HG03064 (cell line): ENCODE measurements around the gene NEU2.
"Not testable (repeated sequence)": the region's sequence is repeated elsewhere in the genome, so short reads cannot be mapped to it uniquely, and the experiment has no call there.

Experiments
- ATAC-seq: cut with Tn5 transposase; IDR thresholded peaks from one replicate; pipeline ENCODE4 v1.9.1; 2021; ENCODE audit warnings: low read depth; ENCODE audit not compliant: unreplicated experiment

Gene NEU2

DNA sequence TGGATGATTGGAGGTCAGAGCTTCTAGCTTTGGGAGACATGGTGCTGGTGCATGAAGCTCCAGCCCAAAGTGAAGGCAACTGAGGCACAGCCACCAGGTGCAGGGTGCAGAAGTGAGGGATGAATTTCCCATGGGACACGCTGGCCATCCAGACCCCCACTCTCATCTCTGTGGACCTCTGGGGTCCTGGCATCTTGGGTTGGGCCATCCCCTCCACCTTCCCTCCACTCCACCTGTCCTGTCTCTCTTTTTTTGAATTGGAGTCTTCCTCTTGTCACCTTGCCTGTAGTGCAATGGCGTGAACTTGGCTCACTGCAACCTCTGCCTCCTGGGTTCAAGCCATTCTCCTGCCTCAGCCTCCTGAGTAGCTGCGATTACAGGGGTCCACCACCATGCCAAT lies 22.8 kb upstream of the NEU2 start:
- no peak for ATAC-seq

DNA sequence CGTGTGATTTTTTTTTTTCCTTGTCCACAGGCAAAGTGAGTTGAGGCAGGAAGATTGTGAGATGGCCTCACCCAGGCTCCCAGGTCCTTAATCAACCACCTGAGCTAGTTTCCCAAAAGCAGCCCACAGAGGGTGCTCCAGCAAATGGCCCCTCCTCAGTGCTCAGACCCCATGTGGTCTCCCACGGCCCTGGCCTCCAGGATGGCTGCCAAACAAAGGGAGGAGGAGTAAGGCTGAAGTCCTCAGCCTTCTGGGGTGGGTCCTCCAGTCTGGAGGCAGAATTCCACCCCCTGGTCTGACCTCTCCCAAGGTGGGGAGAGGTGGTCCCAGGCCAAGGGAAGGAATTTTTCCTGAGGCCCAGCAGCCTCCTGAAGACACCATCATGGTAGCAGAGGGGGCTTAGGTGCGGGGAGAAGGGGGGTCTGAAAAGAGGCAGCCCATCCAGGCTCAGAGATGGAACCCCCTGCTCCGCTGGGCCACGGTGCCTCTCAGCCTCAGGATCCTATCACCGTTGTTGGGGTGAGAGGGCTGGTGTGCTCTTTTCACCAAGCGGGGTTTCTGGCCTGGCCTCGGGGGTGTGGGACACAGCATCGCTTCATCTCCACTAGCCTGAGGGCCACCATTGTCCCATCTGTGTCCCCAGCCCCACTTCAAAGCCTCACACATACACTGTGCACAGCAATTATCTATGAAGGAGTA lies 21.8 kb upstream of the NEU2 start:
- no peak for ATAC-seq

DNA sequence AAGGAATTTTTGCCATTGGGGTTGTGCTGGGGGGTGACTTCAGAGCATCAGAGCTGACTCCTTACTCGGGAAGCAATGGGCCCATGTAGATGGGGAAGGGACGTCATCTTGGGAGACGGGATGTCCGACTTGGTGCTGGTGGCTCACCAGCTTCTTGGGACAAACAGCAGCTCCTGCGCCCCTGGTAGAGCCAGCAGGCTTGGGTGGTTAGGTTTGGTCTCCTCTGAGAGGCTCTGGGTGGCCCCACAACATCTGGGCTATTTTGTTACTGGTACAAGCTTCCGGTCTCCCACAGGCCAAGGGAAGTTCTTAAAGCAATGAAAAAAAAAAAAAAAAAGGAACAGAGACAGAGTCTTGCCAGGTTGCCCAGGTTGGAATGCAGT lies 21.2 kb upstream of the NEU2 start:
- no peak for ATAC-seq

DNA sequence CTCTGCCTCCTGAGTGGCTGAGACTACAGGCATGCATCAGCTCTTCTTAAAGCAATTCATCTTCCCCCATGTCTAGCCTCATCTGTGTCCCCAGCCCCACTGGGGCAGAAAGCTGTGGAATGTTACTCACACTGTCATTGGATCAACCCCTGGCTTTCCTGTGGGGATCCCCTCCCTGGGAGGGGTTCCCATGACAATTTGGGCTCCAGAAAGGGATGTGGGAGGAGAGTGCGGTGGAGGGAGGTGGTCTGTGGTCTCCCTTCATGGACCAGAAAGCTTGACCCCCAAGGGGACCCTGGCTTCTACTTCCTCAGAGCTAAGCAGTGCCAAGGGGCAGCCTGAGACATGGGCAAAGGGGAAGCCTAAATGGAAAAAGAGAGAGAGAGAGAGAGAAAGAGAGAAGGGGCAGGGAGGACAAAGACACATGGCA lies 20.8 kb upstream of the NEU2 start:
- no peak for ATAC-seq

DNA sequence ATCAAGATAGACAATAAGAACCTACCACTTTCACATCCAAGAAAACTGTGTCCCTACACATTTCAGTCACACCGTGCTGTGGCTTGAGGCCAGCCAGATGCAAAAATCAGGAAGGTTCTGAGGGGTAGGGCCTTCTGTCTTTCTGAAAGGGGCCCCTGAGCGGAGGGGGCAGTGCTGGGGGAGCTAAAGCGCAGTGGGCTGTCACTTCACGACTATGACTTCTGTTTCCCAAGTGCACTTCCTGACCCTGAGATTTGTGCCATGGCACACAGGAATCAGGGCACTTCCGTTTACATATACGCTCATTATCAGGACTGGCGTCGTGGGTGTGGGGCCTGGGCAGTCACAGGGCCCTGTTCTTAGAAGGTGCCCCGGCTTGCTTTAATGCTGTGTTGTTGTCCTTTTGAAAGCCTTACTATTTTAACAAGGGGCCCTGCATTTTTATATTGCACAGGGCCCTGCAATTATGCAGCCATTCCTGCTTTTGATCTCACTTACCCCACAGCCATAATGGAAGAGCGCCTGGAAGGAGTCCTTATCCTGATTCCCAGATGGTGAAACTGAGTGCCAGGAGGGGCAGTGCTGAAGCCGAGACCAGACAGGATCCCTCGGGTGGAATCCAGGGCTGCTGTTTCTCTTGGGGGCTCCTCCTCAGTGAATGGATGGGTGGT lies 20.0 kb upstream of the NEU2 start:
- ATAC-seq: no peak

DNA sequence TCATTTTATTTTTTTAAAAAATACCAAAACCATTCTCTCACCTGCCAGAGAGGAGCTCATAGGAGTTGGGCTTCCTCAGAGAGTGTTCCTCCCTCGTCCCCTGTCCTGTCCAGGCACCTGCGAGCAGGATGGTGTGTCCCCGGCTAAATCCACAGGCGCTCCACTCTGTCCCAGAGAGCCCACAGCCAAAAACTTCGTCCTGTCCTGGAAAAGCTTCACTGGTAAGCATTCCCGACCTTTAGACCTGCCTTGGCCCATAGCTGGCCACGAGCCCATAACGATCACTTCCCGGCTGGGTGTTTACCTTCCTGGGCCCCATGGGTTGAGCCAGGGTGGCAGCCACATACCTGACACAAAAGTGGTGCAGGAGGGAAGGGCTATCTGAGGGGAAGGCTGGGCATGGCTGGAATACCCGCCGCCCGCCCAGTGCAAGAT lies 19.4 kb upstream of the NEU2 start, which contains the start of gene NGEF:
NGEF (minus strand) TSS at position 230 of the 435 bp plus-strand sequence. CDS start 38,366 bp downstream, outside the sequence.
- no peak for ATAC-seq

DNA sequence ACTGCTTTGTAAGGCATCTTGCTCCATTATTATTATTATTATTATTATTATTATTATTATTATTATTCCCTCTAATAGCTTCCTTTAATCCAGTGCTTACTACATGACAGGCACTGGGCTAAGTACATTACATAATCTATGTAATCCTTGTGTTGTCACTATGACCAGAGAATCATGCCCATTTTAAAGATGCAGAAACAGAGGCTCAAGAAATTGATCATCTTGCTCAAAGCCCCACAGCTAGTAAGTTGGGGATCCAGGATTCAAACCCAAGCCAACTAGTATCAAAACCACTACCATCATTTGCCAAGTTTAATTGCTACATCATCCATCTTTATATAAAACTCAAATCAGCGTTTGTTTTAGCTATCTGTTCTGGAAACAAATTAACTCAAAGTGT lies 18.8 kb upstream of the NEU2 start:
- no peak for ATAC-seq

DNA sequence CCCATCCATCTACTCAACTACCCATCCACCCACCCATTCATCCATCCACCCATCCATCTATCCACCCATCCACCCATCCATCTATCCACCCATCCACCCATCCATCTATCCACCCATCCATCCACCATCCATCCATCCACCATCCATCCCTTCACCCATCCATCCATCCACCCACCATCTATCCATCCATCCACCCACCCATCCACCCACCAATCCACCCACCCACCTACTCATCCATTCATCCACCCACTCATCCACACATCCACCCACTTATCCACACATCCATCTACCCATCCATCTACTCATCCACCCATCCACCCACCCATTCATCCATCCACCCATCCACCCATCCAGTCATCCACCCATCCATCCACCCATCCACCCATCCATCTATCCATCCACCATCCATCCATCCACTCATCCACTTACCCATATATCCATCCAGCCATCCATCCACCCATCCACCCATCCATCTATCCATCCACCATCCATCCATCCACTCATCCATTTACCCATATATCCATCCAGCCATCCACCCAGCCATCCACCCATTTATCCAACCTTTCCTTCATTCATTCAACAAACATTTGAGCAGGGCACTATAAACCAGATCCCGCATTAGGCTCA lies 17.3 kb upstream of the NEU2 start:
- ATAC-seq: no peak

DNA sequence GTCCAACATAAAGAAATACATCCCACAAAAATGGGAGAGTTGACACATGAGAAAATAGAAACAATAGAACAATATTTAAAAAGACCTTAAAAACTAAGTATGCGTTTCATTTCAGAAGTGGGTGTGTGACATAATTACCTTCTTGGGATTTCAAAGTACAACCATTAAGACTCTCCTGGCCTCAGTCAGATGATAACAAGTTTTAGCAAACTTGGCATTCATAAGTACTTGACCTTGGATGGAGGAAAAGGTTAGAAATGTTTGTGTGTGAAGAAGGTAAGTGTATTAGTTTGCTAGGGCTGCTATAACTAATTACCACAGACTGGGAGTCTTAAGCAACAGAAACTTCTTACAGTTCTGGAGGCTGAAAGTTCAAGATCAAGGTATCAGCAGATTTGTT lies 14.5 kb upstream of the NEU2 start:
- no peak for ATAC-seq

DNA sequence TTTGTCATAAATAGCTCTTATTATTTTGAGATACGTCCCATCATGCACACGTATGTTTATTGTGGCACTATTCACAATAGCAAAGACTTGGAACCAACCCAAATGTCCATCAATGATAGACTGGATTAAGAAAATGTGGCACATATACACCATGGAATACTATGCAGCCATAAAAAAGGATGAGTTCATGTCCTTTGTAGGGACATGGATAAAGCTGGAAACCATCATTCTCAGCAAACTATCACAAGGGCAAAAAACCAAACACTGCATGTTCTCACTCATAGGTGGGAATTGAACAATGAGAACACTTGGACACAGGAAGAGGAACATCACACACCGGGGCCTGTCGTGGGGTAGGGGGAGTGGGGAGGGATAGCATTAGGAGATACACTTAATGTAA lies 12.9 kb upstream of the NEU2 start:
- ATAC-seq: not testable (repeated sequence)

DNA sequence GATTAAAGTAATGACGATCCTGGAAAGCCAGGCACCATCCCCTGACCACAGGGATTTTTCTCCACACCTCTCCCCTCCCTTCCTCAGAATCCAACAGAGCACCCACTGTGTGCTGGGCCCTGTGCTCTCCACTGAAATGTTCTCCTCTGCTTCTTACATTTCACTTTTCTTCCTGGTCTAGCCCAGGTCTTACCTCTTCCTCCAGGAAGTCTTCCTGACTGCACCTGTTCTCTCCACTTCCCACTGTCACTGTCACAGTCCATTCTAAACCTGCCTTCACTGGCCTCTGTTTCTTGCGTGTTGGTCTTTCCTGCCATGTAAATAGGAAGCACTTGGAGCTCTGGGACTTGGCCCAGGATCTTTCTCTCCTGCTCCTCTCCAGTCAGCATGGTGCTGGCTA lies 12.0 kb upstream of the NEU2 start:
- no peak for ATAC-seq

DNA sequence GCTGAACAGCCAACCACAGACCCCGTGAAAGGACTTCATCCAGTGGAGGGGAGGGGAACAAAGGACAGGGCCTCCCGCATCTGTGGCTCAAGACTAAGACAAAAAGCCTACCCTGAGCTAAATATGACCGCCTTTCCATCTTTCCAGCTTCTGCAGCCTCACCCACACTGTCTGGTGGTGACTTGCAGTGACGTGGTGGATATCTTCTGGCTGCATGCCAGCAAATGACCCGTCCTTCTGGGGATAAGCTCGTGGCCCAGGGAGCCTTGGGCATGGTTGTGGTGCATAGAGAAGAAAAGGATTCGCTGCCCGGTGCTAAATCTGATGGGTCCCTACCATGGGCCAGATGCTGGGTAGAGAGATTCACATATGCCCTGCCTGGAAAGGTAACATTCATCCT lies 10.7 kb upstream of the NEU2 start:
- ATAC-seq: no peak

DNA sequence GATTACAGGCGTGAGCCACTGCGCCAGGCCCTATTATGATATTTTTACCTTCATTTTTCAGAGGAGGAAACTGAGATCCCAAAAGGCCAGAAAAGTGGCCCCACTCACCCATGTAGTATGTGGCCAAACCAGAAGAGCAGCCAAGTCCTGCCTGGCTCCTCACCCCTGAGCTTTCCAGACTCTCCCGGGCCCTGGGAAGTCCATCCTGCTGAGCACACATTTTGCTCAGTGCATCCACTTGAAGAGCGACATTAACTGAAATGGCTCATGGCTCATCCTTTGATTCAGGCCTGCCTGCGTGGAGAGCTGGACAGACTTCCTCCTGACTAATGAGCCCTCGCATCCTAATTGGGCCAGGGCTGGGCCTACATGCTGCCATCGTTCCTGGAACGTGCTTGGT lies 9.9 kb upstream of the NEU2 start:
- ATAC-seq: no peak

DNA sequence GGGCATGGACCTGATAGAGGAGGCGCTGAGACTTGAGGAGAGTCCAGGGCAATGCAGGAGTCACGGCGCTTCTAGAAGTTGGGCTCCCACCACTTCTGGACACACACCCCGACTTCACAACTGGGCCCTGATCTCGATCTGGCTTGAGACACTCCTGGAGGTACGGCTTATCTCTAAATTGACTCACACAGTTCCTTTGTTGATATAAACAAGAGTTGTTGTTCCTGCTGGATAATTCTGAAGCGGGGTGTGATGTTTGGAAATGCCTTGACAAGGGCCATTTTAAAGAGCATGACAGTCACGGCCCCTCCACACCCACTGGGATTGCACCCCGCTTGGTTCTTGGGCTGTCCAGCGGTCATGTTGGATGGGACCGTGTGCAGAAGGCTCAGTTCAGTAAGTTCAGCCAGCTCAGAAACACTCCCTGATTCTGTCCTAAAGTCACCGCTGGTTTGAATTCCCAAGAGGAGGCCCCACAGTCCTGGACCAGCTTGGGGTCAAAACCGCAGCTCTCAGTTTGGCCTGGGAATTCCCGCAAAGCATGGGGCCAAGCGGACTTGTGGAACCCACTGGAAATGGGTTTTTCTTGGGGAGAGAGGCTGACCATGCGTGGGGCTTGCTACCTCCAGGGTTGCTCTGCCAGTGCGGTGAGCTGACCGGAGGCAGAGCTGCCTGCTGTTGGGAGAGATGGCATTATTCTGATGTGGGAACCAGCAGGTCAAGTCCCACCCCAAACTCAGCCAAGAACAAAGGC lies 9.3 kb upstream of the NEU2 start:
- no peak for ATAC-seq

DNA sequence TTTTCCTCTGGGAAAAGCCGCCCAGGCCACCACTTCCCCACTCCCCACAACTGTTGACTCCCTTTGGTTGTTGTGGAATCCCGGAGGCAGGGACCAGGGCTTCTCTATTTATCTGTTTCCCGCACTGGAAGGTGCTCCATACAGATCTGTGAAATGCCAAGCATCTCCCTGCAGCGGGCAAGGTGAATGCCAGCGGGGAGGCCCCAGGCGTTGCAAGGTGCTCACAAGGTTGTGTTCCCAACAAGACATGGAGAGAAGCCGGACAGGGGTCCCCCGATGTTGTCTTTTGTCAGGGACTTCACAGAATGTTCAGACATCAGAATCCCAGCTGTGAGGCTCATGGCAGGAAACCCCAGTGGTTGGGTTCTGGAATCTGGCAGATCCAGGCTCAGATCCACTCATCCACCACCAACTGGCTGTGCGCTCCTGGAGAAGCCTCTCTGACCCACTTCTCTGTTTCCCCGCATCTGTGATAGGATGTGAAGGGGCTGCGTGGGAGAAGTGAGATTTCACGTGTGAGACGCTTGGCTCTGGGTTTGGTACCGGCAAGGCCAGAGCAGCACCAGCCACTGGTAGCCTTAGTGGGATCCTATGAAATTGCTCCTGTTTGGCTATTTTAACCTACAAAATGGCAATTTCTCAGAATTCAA lies 8.6 kb upstream of the NEU2 start:
- ATAC-seq: no peak

DNA sequence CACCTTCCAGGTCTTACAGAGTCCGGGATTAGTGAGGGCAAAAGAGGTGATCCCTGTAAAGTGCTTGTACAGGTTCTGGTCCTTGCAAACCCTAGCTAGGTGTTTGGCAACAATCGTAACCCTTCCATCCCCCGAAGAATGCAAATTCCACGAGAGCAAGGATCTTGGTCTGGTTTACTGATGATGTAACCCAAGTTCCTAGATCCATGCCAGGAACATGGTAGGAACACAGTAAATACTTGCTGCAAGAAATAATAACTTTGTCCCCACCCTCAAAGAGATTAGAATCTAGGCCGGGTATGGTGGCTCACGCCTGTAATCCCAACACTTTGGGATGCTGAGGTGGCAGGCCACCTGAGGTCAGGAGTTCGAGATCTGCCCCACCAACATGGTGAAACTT lies 6.8 kb upstream of the NEU2 start:
- ATAC-seq: no peak

DNA sequence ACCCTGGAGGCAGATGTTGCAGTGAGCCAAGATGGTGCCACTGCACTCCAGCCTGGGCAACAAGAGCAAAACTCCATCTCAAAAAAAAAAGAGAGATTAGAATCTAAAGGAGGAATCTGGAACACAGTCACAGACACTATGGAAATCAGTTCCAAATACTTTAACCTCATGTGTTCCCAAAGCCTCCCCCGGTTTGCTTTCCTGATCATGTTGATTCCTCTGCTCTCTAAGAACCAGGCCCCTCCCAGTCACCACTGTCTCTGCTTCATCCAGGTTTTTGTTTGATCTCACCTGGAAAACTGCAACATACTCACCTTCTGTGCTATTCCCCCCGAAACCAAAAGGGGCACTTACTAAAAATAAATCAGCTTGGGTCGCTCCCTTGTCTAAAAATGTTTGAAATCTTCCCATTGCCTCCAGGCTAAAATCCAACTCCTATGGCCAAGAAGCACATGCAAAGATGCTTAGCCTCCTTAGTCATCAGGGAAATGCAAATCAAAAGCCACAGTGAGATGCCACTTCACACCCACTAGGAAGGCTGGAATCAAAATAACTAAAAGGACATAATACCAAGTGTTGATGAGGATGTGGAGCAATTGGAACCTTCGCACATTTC lies 6.2 kb upstream of the NEU2 start:
- ATAC-seq: no peak

DNA sequence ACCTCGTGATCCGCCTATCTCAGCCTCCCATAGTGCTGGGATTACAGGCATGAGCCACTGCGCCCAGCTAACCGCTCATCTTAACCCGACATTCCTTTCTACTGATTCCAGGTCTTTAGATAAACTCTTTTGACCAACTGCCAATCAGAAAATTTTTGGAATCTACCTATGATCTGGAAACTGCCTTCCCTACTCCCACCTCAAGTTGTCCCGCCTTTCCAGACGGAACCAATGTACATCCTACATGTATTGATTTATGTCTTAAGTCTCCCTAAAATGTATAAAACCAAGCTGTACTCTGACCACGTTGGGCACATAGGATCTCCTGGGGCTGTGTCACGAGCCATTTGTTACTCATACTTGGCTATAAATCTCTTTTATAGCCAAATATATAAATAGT lies 3.2 kb upstream of the NEU2 start:
- ATAC-seq: no peak

DNA sequence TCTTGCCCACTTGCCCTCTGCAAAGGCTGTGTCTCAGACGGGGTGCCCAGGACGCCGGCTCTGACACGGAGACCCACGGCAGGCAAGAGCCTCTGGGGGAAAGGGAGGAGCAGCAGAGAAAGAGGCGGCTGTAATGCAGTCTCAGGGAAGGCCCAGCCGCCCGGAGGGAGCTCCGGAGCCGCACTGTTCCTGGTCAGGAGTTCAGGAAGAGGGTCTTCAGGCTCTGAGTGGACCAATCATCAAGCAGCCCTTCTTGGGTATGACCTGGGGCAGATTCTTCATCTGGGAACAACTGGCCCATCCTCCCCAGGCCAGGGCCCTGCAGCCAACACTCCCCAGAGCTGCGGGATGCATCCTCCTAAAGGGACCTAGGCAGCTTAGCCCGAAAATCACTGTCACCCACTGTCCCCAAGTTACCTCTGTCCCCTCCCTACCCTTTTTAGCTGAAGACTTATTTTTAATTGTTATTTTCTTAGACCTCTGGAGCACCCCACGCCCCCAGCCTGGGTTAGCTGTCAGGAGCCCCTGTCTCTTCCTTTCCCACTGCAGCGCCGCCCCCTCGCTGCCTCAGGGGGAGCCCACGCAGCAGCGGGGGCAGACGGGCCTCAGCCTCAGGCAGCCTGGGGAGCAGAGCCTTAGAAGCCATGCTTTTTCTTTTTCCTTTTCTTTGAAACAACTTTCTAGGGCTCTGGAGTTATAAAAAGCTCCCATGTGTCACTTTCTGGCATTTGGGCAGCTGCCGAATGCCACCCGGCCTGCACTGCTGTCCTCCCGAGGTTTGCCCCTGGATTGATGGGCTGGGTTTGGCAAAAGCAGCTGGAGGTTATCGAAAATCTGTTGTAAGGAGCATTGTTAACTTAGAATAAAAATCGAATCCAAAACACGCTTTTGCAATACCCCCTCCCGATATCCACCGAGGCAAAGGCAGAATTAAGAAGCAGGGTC lies 644 bp upstream of the NEU2 start:
- ATAC-seq: no peak
